GM21619 (cell line): ENCODE measurements around the gene CYP27A1.

Experiments used
- ATAC-seq: cut with Tn5 transposase; IDR thresholded peaks from one replicate; pipeline ENCODE4 v1.9.1; 2021; ENCODE audit not compliant: unreplicated experiment

Gene CYP27A1

DNA sequence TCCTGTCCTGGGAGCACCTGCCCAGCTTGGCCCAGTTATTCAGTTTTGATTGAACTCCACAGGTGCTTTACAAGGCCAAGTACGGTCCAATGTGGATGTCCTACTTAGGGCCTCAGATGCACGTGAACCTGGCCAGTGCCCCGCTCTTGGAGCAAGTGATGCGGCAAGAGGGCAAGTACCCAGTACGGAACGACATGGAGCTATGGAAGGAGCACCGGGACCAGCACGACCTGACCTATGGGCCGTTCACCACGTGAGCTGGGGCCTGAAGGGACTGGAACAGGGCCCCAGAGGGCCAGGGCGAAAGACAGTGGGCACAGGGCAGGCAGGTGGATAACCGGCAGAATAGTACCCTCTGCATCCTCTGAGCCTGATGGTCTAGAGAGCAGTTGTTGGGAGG, 27.6 kb downstream of the CYP27A1 start:
- no peak for ATAC-seq

DNA sequence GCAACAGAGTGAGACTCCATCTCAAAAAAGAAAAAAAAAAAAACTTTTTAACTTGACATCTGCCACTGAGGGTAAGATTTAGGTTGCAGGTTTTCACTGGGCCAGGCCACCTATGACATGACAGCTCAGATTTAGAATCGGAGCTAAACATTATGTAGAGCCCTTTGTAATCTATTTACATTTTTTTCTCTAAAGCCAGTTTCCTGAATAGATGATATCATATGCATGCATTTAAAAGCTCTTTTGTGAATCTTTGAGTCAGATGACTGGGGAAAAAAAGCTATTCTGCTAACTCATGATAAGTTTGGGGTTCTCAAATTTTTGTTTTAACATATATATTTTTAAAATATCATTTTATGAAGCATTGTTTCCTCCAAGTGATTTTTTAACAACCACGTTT, 28.3 kb downstream of the CYP27A1 start:
- no peak for ATAC-seq

DNA sequence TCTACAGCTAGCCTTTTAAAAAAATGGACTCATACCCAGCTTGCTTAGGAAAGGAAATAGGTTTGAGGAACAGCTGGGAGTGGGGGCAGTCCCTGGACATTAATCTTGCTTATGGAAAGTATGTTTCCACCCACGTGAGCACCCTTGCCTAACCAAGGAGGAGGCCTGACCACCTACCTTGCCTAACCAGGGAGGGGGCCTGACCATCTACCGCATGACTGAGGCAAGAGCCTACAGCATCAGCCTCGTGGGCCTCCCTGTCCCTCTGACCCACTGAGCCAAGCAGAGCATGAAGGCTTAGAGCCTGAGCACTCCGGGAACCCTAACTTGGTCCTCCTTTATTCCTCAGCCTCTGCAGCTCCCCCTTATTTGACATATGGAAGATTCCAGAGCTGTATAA, 29.4 kb downstream of the CYP27A1 start:
- ATAC-seq, result no peak

DNA sequence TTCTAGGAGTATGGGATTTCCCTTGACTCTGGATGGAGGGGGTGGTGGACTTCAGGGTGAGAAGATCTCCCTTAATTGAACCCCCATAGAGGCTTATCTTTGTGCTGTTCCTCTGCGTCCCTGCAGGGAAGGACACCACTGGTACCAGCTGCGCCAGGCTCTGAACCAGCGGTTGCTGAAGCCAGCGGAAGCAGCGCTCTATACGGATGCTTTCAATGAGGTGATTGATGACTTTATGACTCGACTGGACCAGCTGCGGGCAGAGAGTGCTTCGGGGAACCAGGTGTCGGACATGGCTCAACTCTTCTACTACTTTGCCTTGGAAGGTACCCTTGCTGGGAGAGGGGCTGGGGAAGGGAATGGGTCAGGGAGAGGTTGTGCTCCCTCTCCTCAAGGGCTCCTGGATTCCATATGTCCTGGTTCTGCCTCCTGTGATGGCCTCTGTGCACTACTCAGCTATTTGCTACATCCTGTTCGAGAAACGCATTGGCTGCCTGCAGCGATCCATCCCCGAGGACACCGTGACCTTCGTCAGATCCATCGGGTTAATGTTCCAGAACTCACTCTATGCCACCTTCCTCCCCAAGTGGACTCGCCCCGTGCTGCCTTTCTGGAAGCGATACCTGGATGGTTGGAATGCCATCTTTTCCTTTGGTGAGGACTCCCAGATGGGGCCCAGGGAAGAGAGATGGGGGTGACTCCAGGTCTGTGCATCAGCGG, 30.3 kb downstream of the CYP27A1 start:
- ATAC-seq, result no peak

DNA sequence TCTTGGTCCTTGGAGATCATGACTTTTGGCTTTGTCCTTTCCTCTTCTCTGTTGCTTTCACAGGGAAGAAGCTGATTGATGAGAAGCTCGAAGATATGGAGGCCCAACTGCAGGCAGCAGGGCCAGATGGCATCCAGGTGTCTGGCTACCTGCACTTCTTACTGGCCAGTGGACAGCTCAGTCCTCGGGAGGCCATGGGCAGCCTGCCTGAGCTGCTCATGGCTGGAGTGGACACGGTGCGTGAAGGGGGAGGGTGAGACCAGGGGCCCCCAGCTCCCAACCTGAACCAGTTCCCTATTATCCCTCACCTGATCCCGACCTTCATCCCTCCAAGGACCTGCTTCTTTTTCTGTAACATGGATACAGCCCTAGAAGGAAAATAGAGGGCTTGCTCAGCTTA, 30.9 kb downstream of the CYP27A1 start:
- ATAC-seq, result no peak

DNA sequence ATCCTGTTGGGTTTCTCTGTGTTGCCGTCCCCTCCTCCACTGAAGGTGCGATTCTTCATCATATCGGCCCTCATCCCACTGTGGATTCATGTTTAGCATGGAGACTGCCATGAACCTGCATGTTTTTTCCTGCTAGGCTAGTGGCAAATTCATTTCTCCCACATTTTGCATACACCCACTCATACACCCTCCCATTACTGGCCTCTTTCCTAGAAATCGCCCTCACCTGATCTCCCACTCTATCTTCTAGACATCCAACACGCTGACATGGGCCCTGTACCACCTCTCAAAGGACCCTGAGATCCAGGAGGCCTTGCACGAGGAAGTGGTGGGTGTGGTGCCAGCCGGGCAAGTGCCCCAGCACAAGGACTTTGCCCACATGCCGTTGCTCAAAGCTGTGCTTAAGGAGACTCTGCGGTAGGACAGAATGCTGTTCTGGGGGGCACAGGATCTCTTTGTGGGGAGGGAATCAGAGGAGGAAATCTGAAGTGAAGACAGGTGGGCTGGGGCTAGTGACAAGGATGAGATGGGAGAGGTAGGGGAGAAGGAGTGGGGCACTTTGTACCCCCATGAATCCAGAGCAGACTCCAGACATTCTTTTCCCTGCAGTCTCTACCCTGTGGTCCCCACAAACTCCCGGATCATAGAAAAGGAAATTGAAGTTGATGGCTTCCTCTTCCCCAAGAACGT, 32.0 kb downstream of the CYP27A1 start:
- ATAC-seq, result no peak

DNA sequence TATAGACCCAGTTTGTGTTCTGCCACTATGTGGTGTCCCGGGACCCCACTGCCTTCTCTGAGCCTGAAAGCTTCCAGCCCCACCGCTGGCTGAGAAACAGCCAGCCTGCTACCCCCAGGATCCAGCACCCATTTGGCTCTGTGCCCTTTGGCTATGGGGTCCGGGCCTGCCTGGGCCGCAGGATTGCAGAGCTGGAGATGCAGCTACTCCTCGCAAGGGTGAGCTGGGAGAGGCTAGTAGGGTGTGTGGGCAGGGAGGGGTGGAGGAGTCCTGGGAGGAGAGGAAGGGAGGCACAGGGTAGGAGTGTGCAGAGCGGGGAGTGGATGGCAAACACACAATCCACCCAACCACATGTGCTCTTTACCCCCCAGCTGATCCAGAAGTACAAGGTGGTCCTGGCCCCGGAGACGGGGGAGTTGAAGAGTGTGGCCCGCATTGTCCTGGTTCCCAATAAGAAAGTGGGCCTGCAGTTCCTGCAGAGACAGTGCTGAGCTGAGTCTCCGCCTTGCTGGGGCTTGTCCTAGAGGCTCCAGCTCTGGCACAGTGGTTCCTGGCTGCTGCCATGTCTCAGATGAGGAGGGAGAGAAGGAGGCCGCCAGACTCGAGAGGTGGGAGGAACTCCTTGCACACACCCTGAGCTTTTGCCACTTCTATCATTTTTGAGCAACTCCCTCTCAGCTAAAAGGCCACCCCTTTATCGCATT, 32.7 kb downstream of the CYP27A1 start:
- no peak for ATAC-seq

DNA sequence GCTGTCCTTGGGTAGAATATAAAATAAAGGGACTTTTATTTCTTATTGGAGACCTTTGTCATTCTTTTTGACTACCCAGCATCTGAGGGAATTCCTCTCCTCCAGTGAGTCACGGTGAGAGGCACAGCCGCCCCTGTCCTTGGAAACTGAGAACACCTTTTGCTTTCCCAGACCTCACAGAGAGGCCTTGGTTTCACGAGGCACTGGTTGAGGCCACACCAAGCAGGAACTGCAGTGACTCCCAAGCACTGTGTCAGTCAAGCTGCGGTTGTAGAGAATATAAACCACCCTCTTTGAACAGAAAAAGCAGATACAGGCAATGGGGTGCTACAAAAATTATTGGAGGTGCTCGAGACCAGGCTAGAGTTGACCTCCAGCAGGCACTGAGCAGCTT, 33.3 kb downstream of the CYP27A1 start:
- ATAC-seq, result no peak

DNA sequence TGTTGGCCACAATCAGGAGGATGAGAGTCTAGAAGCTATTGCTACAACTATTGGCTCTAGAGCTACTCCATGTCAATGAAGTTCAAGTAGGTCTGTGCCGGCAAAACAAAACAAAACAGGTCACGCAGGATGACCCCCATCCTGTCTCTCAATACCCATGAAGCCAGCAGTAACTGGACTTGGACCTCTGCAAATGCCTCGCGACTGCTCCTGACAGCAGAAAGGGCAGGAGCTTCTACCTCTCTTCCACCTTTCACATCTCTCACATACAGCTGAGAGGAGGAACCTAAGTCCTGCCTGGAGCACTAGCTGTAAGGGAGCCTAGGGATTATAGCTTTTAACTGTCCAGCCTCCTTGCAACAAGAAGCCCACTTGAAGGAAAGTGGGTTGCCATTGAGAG, 33.7 kb downstream of the CYP27A1 start:
- ATAC-seq, result no peak

DNA sequence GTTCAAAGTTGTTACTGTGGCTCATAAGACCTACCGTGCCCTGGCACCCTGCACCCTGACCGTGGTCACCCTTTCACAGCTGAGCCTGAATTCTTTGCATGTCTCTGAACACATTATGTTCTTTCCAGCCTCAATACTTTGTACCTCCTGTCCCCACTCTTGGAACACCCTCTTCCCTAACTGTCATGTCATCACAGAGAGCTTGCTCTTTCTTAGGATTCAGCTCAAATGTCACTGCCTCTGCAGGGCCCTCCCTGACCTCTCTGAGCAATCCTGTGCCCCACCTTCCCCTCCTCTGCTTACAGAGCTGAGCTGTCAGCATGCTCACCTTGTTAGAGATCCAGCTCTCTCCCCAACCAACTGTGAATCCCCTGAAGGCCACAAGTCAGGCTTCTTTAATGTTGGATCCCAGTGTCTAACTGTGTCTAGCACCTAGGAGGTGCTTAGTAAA, 34.6 kb downstream of the CYP27A1 start:
- ATAC-seq, result no peak

DNA sequence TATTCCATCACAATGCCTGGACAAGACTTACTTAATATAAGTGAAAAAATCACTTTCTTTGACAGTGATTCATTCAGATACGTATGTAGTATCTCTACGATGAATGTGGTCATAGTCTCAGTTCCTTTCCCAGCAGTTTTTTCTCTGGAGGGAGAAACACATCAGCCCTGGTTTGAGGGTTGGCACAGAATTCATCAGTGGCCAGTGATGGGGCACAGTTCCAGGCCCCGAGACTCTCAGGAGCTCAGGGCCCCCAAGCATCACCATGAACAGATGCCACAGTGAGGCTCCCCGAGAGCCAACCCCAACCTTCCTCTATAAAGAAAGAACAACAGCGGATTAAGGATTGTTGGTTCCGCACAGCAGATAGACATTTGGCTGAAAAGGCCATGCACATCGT, 37.1 kb downstream of the CYP27A1 start:
- ATAC-seq, result no peak

DNA sequence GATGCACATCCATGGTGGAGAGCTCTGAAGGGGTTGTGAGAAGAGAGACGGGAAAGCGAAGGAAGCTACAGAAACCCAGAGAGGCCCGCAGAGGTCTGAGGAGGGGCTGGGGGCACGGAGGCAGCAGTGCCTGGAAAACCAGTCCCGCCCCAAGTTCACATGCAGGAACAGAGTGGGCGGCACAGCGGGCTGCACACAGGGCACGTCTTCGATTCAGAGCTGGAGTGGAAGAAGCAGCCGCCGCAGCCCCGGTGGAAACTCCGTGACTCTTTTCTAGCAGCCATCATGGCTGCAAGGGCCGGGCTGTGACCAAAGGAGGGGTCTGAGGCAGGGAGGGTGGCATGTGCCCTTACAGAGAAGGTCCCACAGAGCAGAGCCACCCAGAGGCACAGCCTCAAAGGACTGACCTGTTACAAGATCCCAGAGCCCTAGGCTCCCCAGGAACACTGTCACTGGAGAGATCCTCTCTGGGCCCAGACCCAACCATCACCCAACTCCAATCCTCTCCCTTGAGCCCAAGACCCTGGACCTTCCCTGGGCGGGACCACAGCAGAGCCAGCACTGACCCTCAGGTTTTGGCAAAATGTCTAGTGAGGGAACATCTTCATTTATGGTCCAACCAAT, 38.9 kb downstream of the CYP27A1 start:
- no peak for ATAC-seq

DNA sequence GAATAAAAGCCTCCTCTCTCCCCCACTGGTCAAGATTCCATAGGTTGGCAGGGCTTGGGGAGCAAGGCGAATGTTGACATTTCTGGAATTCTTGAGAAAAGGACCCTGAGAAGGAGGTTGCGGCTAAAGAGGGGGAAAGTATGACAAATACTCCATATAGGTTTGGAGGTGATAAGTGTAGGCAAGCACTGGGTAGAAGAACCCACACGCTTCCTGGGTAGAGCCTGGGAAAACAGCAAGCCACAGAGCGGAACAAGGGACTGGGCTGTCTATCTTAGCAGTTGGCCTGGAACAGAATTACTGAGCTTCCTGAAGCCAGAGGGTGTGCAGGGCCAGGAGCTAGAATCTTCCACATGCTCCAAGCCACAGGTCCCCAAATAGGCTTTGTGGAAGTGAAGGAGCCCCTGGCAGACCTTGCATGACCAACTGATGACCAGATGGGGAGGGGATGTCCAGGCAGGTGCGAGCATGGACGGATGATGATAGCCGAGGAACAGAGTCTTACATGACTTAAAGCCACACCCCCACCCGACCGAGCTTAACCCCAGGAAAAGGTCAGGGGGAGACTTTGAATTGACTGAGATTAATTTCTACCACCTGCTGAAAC, 39.8 kb downstream of the CYP27A1 start:
- no peak for ATAC-seq

DNA sequence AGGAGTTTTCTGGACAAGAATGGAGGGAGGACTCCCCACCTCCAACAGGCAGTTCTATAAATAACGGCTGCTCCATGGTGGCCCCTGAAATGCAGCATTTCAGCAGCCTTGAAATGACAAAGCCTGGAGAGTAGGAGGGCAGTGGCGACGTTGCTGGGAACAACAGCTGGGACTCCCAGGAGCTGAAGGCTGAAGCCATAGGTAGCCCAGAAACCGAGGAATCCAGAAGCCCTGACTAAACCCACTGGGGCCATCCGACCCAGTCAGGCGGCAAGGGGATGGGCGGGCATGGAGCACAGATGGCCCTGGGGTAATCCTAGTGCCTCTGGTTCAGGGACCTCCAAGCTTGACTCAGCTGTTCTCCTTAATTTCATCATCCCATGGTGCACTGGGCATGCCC, 40.7 kb downstream of the CYP27A1 start:
- no peak for ATAC-seq

DNA sequence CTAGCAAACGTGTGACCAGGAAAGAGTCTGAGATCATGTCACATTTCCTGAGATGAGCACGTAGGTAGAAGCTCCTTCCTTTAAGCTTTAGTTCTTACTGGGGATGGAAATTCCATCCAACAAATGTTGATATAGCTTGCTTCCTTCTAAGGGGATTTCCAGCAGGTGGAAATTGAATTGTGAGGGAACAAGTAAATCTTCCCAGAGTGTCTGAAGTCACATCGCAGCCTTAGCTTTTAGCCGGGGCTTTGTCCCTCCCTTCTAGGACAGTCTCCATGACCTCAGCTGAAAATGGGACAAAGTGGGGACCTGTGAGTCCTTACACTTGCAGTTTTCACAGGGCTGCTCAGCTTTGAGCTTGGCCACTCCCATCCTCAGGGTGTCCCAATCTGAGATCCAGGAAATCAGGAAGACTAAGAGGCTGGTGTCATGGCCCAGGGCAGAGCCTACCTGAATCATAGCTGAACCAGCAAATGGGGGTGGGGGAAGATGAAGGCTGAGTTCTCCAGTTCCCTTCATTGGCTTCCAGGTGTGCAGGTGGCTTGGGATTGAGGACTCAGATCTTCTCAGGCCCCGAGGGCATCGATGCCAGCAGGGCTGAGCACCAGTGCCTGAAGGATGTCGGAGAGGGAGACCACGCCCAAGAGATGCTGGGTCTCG, 41.4 kb downstream of the CYP27A1 start:
- ATAC-seq, result no peak

DNA sequence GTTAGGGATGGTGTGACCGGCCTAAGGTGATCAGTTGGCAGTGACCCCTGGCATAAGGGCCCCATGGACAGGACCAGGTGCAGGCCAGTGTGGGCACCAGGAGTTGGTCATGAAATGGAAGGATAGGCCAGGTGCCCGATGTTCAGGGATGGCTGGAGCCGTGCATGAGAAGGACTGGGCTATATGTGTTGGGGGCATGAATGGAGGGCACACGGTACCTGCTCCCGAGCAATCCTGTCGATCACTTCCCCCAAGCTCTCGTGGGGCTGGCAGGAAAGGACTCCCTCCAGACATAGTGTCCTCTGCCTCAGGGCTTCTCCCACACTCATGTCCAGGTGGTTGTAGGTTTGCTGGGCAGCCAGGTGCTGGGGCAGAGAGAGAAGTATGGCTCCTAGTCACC, 42.1 kb downstream of the CYP27A1 start:
- ATAC-seq, result no peak

DNA sequence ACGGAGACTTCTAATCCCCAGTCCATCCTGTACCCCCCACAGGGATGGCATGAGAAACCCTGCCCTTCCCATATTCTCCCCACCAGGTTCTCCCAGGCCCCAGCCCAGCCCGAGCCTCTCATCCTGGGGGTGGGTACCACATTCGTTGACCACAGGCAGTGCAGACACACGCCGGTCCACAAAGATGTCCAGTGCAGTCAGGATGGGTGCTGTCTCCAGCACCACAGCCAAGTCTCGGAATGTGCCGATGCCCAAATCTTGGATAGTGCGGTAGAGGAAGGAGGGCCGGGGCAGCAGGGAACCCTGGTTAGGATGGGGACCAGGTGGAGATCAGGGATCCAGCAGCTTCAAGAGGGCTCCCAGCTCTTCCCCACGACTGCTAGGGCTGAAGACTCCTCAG, 44.8 kb downstream of the CYP27A1 start:
- ATAC-seq, result no peak

DNA sequence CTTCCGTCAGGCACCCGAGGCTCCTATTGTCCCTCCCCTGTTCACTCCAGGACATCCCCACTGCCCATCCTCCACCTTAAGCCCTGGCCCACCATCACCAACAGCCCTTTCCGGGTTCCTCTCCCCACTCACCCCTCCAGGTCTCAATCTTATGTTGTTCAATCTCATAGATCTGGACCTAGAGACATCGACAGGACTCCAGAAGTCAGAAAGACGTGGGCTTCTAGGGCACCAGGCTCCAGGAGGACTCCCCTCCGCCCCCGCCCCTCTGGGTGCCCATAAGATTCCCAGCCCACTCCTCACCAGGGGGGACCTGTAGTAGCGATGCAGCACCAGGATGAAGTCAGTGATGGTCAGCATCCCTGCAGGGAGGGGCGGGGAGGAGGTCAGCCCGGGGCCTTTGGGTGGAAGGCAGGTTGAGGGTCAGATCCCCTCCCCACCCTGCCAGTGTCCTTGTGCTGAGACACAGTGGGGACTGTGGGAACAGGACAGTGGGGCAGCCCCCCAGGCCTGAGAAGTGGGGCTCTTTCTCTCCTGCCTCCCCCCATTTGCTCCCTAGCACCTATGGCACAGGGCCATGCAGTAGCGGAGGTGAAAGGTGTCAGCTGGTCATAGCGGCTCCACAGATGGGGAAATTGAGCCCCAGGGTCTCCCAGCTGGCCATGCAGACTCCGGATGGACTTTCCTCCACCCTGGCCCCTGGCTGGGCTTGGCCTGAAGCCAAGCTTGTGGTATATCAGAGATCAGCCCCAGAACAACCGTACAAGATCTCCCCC, 45.9 kb downstream of the CYP27A1 start:
- no peak for ATAC-seq

DNA sequence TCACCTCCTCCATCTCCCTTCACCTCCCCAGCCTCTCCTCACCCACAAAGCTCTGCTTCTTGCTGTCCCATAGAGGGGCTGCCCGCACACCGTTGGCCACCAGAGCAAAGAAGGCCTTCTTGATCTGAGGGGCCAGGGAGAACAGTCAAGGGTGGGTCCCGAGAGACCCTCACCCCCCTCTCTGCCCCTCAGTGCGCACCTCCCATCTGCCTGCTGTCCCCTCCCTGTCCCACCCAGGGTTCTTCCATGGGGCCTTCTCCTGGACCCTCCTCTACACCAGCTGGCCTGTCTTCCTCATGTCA, 46.5 kb downstream of the CYP27A1 start:
- ATAC-seq, result no peak

DNA sequence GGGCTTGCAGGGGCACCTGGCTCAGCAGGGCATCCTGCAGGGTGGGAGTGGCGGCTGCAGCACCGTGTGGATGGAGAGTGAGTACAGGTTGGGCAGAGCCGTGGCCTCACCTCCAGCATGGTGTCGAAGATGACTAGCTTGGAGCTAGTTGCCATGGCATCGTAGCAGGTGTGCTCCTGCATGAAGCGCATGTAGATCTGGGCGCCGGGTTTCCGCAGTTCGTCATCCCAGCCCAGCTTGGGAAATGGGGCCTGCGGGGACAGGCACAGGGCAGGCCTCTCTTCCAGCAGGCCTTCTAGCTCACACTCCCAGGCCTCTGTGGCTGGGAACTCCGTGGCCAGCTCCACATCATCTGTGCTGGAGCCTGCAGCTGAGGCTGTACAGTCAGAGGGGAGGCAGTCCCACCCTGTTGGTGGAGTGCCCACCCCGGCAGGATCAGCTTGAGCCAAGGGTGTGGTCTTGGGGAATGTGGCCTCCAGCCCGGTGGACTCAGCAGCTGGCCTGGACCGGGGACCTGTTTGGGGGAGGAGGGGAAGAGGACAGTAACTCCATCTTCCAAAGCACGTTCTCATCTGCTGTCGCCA, 48.0 kb downstream of the CYP27A1 start:
- no peak for ATAC-seq
